Astrocyte (in vitro differentiated cells and primary cell): Measurements from ENCODE around the gene PARD3B.

Experiments
- EZH2 ChIP-seq: IDR thresholded peaks from 2 replicates; pipeline ENCODE4 v1.6.1; 2012; ENCODE audit warnings: mild to moderate bottlenecking, low read length, inconsistent platforms; ENCODE audit not compliant: insufficient read depth
- TF ChIP-seq, protein P1 (sequence below): IDR thresholded peaks from 2 replicates; pipeline ENCODE4 v1.5.1; 2011; ENCODE audit warnings: low read depth, mild to moderate bottlenecking, inconsistent platforms, low read length, moderate library complexity; ENCODE audit not compliant: insufficient read depth

DNA sequence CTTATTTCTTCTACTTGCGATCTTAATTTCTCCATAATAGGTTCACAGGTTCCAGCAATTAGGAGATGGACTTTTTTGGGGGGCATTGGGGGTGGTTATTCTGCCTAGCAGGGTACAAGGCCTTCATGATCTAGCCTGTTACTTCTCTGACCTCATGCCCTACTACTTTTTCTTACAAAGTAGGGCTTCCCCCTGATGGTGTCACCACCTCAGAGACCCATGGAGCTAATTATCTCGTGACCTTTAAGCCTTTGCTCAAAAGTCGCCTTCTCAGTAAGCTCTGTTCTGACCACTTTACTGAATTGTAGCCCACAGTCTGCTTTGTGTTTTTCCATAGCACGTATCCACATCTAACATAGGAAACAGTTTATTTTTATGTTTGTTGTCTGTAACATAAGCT lies 458.0 kb downstream of the PARD3B start:
- TF ChIP-seq, protein P1, sequence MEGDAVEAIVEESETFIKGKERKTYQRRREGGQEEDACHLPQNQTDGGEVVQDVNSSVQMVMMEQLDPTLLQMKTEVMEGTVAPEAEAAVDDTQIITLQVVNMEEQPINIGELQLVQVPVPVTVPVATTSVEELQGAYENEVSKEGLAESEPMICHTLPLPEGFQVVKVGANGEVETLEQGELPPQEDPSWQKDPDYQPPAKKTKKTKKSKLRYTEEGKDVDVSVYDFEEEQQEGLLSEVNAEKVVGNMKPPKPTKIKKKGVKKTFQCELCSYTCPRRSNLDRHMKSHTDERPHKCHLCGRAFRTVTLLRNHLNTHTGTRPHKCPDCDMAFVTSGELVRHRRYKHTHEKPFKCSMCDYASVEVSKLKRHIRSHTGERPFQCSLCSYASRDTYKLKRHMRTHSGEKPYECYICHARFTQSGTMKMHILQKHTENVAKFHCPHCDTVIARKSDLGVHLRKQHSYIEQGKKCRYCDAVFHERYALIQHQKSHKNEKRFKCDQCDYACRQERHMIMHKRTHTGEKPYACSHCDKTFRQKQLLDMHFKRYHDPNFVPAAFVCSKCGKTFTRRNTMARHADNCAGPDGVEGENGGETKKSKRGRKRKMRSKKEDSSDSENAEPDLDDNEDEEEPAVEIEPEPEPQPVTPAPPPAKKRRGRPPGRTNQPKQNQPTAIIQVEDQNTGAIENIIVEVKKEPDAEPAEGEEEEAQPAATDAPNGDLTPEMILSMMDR: no peak
- TF ChIP-seq EZH2: no peak
